GM03348 (cell line): ENCODE results near the gene STAG1.
A peak's percentile ranks its signal among the peaks of the same experiment; 100 is the strongest.
"Not testable (repeated sequence)": the region's sequence is repeated elsewhere in the genome, so short reads cannot be mapped to it uniquely, and the experiment has no call there.

ENCODE experiments used
- DNase-seq: peaks from one replicate; pipeline ENCODE4 v3.0.0; 2012; ENCODE audit warnings: low spot score

The STAG1 gene

GRCh38 chr3:136390574-136390973 lies 361.6 kb downstream of the STAG1 start:
- no peak for DNase-seq

DNA sequence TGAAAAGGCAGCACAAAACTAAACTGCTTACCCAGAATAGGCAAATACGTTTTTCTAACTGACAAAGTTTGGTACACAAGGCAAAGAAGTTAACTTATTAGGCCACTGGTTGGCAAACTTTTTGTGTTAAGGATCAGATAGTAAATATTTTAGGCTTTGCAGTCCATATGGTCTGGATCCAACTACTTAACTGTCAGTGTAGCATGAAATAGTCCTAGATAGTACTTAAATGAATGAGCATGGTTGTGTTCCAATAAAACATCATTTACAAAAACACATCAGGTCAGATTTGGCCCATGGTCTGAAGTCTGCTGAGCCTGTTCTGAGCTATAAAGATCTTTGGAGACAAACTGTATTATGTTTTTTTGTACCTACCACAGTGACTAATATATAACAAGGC lies 365.1 kb downstream of the STAG1 start:
- DNase-seq, result no peak

- DNase-seq, result no peak
These were observed 366.7 kb downstream of the STAG1 start for GRCh38 chr3:136385457-136385856.

- DNase-seq, result no peak
These were observed 371.1 kb downstream of the STAG1 start for GRCh38 chr3:136381051-136381450.

DNA sequence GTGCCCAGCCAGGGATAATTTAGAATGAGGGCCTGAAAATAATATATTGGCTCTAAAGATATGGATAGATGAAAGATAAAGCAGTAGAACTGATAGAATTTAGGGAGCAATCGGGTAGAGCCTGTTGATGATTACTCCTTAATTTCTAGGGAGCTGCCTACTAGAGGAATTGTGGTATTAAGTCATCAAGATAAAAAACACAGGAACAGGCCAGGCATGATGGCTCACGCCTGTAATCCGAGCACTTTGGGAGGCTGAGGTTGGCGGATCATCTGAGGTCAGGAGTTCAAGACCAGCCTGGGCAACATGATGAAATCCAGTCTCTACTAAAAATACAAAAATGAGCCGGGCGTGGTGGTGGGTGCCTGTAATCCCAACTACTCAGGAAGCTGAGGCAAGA lies 371.6 kb downstream of the STAG1 start:
- no peak for DNase-seq

- DNase-seq, result no peak
These were observed 374.2 kb downstream of the STAG1 start for GRCh38 chr3:136378011-136378410.

DNA sequence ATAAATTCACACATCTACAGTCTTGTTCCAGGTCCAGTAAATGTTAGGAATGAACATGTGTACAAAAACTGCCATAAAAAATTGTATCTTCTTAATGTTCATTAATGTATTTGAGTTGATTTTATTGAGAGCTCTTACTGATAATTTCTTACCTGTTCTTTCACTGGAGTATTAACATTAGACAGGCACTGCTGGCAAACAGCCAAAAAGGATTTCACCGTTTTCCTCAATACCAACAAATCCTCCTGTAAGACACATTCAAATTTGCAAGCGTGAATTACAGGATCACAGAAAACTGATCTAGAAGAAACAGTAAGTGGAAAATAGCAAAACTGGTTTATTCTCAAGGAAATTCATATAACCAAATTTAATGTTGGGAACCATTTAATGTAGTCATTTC lies 374.7 kb downstream of the STAG1 start:
- no peak for DNase-seq

DNA sequence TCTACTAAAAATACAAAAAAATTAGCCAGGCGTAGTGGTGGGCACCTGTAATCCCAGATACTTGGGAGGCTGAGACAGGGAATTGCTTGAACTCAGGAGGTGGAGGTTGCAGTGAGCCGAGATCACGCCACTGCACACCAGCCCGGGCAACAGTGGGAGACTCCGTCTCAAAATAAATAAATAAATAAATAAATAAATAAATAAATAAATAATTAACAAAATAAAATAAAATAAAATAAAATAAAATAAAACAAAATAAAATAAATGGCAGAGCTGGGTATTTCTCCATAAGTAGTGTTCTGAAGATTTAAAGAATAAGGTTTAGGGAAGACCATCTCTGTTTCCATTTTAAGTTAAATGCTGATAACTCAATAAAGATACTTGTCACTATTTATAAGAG lies 376.4 kb downstream of the STAG1 start:
- DNase-seq, result not testable (repeated sequence)

GRCh38 chr3:136366289-136366688 lies 385.9 kb downstream of the STAG1 start:
- no peak for DNase-seq

GRCh38 chr3:136353461-136353860 lies 398.7 kb downstream of the STAG1 start:
- DNase-seq, result no peak

DNA sequence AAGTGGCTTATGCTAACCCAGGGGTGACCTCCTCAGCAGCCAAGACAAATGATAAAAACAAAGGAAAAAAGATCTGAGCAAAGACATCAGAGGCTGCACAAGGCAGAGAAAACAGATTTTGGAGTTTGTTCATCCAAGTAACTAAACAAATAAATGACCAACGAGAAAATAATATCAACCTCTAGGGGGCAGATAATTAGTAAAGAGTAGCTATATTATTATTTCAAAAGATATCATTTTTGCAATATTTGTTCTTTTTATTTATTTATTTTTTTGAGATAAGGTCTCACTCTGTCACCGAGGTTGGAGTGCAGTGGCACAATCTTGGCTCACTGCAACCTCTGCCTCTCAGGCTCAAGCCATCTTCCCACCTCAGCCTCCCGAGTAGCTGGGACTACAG lies 400.3 kb downstream of the STAG1 start:
- no peak for DNase-seq

GRCh38 chr3:136351351-136351750 lies 400.8 kb downstream of the STAG1 start:
- peak; percentile 12 for DNase-seq

DNA sequence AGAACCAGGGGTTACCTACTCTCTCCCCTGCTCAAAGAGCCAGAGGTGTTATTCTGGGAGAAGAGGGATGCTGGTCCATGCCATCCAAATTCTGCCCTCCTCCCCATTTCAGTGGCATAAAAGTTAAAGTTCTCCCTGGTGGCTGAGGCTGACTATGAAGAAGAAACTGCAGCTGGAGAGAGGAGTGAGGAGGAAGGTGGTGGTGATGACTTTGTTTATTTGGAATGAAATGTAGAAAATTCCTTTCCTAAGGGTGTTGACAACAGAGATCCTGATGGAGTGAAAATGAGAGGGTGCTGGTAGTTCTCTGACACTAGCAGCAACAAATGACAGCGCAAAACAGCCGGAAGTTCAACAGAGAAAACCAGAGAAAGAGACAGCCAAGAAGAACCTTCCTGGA lies 401.6 kb downstream of the STAG1 start:
- peak; percentile 68 for DNase-seq

- DNase-seq, result peak; percentile 85
These were observed 402.0 kb downstream of the STAG1 start for GRCh38 chr3:136350132-136350531.

- DNase-seq, result no peak
These were observed 405.7 kb downstream of the STAG1 start for GRCh38 chr3:136346486-136346885.

GRCh38 chr3:136343873-136344555 lies 408.2 kb downstream of the STAG1 start:
- DNase-seq, result peak; percentile 85

DNA sequence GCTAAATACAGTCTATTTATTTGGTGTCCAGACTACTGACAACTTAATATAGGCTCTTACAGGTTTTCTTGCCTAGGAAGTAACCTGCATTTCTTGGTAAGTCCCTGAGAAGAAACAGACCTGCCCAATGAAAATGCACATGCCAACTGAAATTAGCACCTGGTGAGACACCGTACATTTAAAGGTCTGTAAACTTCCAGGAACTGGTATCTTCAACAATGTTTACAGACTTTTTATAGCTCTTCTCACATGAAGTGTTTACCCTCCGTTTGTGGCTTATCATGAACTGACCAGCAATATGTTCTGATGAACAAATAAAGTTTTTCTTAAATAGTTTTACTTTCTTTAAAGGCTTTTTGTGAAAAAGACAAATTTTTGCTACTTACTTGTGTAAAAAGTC lies 408.7 kb downstream of the STAG1 start:
- no peak for DNase-seq

DNA sequence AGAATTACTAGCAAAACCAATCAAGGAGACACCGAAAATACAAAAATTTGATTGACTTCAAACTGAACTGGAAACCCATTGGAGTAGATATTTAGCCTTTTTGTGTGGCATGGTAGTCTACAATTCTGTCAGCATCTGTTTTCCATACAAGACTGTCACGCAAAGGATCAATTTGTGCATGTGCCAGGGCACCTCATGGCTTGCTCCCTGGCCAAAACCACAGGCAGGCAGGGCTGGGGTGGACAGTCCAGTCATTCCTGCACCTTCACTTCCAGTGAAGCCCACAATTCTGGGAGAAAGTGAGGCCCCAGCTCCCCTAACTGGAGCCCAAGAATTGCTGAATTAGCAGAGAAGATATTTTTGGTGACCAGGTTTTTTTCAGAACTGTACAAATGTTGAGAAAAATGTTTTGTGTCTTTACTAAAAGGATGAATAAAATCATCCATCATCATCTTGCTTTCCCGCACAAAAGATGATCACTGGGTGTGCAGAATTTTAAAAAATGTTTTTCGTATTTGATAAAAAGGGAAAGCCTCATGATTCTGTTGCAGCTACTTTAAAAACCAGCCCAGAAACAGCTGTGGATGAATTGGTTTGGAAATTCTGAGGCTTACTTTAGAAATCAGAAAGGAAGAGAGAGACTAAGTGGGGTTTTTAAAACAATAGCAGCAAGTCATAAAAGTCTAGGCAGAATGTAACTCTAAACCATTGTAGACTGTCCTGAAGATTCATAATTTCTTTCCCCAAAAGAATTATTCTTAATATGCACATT lies 415.7 kb downstream of the STAG1 start:
- DNase-seq, result peak; percentile 75

GRCh38 chr3:136334726-136335125 lies 417.5 kb downstream of the STAG1 start:
- not testable (repeated sequence) for DNase-seq

DNA sequence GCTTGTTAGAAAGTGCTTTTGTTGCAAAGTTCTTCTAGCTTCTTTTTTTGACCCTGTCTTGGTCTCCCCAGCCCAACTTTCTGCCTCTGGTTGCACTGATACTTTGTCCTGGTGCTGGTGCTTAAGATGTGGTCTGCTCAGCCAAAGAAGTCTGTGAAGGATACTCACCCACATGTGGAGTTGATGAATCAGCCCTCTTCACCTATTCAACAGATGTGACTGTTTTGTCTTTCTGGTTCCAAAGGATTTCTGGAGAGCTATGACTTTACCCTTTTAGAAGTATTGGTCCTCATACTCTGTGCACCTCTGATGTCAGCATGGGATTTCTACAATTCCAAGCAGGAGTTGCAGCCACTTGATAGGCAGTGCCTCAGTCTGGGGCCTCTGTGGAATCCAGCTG lies 418.0 kb downstream of the STAG1 start:
- peak; percentile 13 for DNase-seq

GRCh38 chr3:136332776-136333175 lies 419.4 kb downstream of the STAG1 start:
- peak; percentile 61 for DNase-seq

GRCh38 chr3:136332302-136332701 lies 419.9 kb downstream of the STAG1 start:
- DNase-seq, result no peak

GRCh38 chr3:136330900-136331299 lies 421.3 kb downstream of the STAG1 start:
- no peak for DNase-seq

GRCh38 chr3:136329593-136329992 lies 422.6 kb downstream of the STAG1 start:
- DNase-seq, result no peak
